ENCODE results near the gene SPINDOC.

The SPINDOC gene

DNA sequence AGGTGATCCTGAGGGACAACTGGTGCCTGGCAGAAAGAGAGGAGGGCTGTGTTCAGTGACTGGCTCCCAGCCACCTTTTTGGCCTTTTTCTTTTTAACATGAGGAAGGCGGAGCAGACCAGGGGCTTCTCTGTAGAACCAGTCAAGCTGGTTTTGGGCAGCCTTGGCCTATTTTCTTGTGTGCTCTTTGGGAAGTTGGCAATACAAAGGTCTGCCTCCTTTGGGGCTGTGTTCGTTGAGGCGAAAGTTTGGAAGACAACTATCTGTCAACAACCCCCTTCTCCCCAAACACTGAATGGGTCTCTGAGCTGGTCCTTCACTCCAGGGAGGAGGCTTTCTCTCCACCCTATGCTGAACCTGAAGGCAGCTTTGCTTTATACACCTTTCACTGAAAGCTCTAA, 34.1 kb downstream of the SPINDOC start:
- ChIA-PET CTCF (interaction anchor here (0.7 to 1.8 kb wide), 5 partner anchors 9 to 23 kb away, joined by 3 to 8 read pairs (median 3); no protein-coding TSS in a partner anchor), POLR2A (interaction anchor here (1.3 kb wide), 1 partner anchor 9 kb away, joined by 8 read pairs; the partner anchor contains the start of gene MARK2)
- no peak for DNase-seq (ENCODE audit: extremely low spot score)
- TF ChIP-seq, protein P1, sequence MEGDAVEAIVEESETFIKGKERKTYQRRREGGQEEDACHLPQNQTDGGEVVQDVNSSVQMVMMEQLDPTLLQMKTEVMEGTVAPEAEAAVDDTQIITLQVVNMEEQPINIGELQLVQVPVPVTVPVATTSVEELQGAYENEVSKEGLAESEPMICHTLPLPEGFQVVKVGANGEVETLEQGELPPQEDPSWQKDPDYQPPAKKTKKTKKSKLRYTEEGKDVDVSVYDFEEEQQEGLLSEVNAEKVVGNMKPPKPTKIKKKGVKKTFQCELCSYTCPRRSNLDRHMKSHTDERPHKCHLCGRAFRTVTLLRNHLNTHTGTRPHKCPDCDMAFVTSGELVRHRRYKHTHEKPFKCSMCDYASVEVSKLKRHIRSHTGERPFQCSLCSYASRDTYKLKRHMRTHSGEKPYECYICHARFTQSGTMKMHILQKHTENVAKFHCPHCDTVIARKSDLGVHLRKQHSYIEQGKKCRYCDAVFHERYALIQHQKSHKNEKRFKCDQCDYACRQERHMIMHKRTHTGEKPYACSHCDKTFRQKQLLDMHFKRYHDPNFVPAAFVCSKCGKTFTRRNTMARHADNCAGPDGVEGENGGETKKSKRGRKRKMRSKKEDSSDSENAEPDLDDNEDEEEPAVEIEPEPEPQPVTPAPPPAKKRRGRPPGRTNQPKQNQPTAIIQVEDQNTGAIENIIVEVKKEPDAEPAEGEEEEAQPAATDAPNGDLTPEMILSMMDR (IDR thresholded peaks at IDR 0.05; ENCODE audit: control extremely low read depth, extremely low read depth, low read depth, missing control alignments), result no peak

DNA sequence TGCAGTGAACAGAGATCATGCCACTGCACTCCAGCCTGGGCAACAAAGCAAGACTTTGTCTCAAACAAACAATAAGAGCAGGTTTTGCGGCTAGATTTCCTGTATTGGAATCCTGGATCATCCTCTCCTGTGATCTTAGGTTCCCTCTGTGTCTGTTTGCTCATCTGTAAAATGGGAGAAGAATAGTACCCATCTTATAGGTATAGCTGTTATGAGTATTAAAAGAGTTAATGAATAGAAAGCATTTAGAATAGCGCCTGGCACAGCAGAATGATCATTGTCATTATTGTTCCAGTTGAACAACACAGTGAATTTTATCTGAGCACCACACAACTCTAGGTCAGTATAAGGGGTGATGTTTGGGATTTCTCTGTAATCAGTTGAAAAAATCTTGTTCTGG, 36.4 kb downstream of the SPINDOC start:
- CTCF ChIA-PET, result interaction anchor here (1.9 to 2.4 kb wide), 2 partner anchors 12 kb away, joined by 6 to 17 read pairs; no protein-coding TSS in a partner anchor
- TF ChIP-seq, protein P1 (IDR thresholded peaks at IDR 0.05; ENCODE audit: control extremely low read depth, extremely low read depth, low read depth, missing control alignments), result no peak
- POLR2A ChIA-PET, result no interaction called here
- DNase-seq (ENCODE audit: extremely low spot score), result no peak

DNA sequence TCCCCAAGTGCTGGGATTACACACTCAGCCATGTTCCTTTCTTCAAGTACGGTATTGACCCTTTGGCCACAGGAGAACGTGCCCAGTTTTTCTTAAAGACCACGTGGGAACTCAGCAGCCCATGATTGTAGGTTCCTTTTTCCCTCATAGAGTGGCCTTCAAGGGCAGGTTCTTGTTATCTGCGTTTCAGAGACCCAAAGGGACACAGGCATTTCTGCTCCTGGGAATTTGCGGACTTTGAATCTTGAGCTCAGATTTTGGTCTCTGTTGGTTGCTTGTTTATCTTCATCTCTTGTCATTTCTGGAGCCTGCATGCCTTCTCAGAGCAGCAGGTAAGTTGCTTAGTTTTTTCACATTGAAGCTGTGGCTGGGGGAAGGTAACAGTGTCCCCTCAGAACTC, 37.7 kb downstream of the SPINDOC start:
- ChIA-PET POLR2A (no interaction called here), CTCF (interaction anchor here (1.2 to 2.4 kb wide), 3 partner anchors 13 to 298 kb away, joined by 3 to 17 read pairs (median 3); no protein-coding TSS in a partner anchor)
- TF ChIP-seq, protein P1 (IDR thresholded peaks at IDR 0.05; ENCODE audit: control extremely low read depth, extremely low read depth, low read depth, missing control alignments), result no peak
- DNase-seq (ENCODE audit: extremely low spot score), result no peak

DNA sequence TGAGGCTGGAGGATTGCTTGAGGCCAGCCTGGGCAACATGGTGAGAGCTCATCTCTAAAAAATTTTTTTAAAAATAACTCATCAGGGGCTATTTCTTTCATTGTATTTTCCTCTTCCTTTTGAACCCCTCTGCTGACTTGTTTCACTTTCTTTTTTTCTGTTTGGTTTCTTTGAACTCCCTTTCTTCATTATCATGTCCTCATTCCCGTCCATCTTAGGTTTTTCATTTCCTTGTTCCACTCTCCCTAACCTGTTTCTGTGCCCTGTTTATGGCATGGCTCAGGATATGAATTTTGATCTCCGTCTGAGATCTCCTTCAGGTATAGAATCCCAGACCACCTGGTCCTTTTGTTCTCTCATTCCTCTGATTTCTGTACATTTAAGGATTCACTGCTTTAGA, 38.1 kb downstream of the SPINDOC start:
- POLR2A ChIA-PET, result no interaction called here
- no peak for DNase-seq (ENCODE audit: extremely low spot score)
- CTCF ChIA-PET, result interaction anchor here (1.0 to 2.0 kb wide), 4 partner anchors 19 to 298 kb away, joined by 3 to 5 read pairs (median 3); no protein-coding TSS in a partner anchor
- TF ChIP-seq, protein P1 (IDR thresholded peaks at IDR 0.05; ENCODE audit: control extremely low read depth, extremely low read depth, low read depth, missing control alignments), result no peak

DNA sequence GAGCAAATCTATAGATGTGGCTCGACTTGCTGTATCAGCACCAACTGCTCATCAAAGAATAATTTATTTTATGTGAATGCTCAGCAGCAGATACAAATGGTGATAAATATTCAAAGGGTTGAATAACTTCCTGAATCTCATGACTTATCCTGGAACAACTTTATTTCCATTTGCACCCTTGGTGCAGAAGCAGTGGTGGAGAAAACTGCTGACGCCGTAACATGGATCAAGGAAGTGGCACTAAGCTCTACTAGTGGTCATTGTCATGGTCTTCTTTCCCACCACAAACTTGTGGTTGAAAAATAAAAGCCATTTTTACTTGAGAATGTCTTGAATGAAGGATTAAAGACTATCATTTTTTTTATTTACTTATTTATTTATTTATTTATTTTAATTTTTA, 40.2 kb downstream of the SPINDOC start:
- POLR2A ChIA-PET, result no interaction called here
- CTCF ChIA-PET, result no interaction called here
- no peak for DNase-seq (ENCODE audit: extremely low spot score)
- TF ChIP-seq, protein P1 (IDR thresholded peaks at IDR 0.05; ENCODE audit: control extremely low read depth, extremely low read depth, low read depth, missing control alignments), result no peak

DNA sequence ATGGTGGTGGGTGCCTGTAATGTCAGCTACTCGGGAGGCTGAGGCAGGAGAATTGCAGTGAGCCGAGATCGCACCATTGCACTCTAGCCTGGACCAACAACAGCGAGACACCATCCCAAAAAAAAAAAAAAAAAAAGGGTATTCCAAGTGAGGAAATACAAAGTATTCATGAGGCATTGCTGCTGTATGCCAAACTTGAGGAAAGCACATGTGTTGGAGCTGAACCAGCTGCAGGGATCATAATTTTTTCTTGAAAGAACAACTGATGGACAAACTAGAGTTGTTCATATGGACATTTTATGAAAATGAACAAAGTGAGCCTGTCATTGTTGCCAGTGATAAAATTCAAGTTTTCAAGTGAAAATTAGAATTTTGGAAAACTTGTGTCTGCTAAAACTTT, 41.4 kb downstream of the SPINDOC start:
- POLR2A ChIA-PET, result no interaction called here
- TF ChIP-seq, protein P1 (IDR thresholded peaks at IDR 0.05; ENCODE audit: control extremely low read depth, extremely low read depth, low read depth, missing control alignments), result no peak
- DNase-seq (ENCODE audit: extremely low spot score), result no peak
- CTCF ChIA-PET, result interaction anchor here (0.6 kb wide), 1 partner anchor 11 kb away, joined by 3 read pairs; no protein-coding TSS in a partner anchor
